ENCODE data around the gene ZBTB8B.
A peak's percentile ranks its signal among the peaks of the same experiment; 100 is the strongest.

The ZBTB8B gene

GRCh38 chr1:32496127-32496526, 31.3 kb downstream of the ZBTB8B start:
- no peak for TF ChIP-seq CTCF (IDR thresholded peaks at IDR 0.05; ENCODE audit: insufficient read depth, low read depth, low read length, missing control alignments)
- DNase-seq (ENCODE audit: low read depth), result peak; percentile 28
- H3K4me3 ChIP-seq (ENCODE audit: low read depth, low read length), result no peak overlapping the region

GRCh38 chr1:32498751-32499150, 33.9 kb downstream of the ZBTB8B start:
- no peak for DNase-seq (ENCODE audit: low read depth)
- no peak for TF ChIP-seq CTCF (IDR thresholded peaks at IDR 0.05; ENCODE audit: insufficient read depth, low read depth, low read length, missing control alignments)
- no peak overlapping the region for H3K4me3 ChIP-seq (ENCODE audit: low read depth, low read length)

GRCh38 chr1:32500387-32501209, 35.7 kb downstream of the ZBTB8B start:
- peak overlapping the region; percentile 42 for H3K4me3 ChIP-seq (ENCODE audit: low read depth, low read length)
- TF ChIP-seq CTCF (IDR thresholded peaks at IDR 0.05; ENCODE audit: insufficient read depth, low read depth, low read length, missing control alignments), result no peak
- peak; percentile 71 for DNase-seq (ENCODE audit: low read depth)

GRCh38 chr1:32501865-32502264, 37.0 kb downstream of the ZBTB8B start:
- no peak for TF ChIP-seq CTCF (IDR thresholded peaks at IDR 0.05; ENCODE audit: insufficient read depth, low read depth, low read length, missing control alignments)
- no peak for DNase-seq (ENCODE audit: low read depth)
- H3K4me3 ChIP-seq (ENCODE audit: low read depth, low read length), result no peak overlapping the region

GRCh38 chr1:32503153-32503552, 38.3 kb downstream of the ZBTB8B start:
- no peak overlapping the region for H3K4me3 ChIP-seq (ENCODE audit: low read depth, low read length)
- no peak for TF ChIP-seq CTCF (IDR thresholded peaks at IDR 0.05; ENCODE audit: insufficient read depth, low read depth, low read length, missing control alignments)
- DNase-seq (ENCODE audit: low read depth), result no peak

GRCh38 chr1:32507021-32507420, 42.1 kb downstream of the ZBTB8B start:
- no peak for TF ChIP-seq CTCF (IDR thresholded peaks at IDR 0.05; ENCODE audit: insufficient read depth, low read depth, low read length, missing control alignments)
- H3K4me3 ChIP-seq (ENCODE audit: low read depth, low read length), result no peak overlapping the region
- DNase-seq (ENCODE audit: low read depth), result no peak

GRCh38 chr1:32508761-32509160, 43.9 kb downstream of the ZBTB8B start:
- DNase-seq (ENCODE audit: low read depth), result no peak
- no peak for TF ChIP-seq CTCF (IDR thresholded peaks at IDR 0.05; ENCODE audit: insufficient read depth, low read depth, low read length, missing control alignments)
- no peak overlapping the region for H3K4me3 ChIP-seq (ENCODE audit: low read depth, low read length)

All from GM12865 (cell line).